Loucy (cell line): ENCODE measurements around the gene FBLN5.
A peak's percentile ranks its signal among the peaks of the same experiment; 100 is the strongest.

Experiments
- H2AFZ ChIP-seq: fragments of 200-600 bp; sonication (generic); 2 replicates; pipeline ENCODE4 v1.6.0; 2016; ENCODE audit warnings: antibody characterized with exemption, mild to moderate bottlenecking, low read length, moderate library complexity
- H3F3A ChIP-seq: fragments of 200-600 bp; 2 replicates; pipeline ENCODE4 v1.6.0; 2016; ENCODE audit warnings: antibody characterized with exemption, low read depth, mild to moderate bottlenecking
- H3K27me3 ChIP-seq: fragments of 200-600 bp; sonication (generic); 2 replicates; pipeline ENCODE4 v1.6.1; 2014; ENCODE audit warnings: low read length, mild to moderate bottlenecking; ENCODE audit not compliant: insufficient read depth, poor library complexity, severe bottlenecking
- H3K36me3 ChIP-seq: fragments of 200-600 bp; sonication (generic); 2 replicates; pipeline ENCODE4 v1.6.1; 2016; ENCODE audit warnings: low read length; ENCODE audit not compliant: insufficient read depth
- H3K4me1 ChIP-seq: fragments of 200-600 bp; sonication (generic); 2 replicates; pipeline ENCODE4 v1.5.1; 2014; ENCODE audit warnings: low read length, mild to moderate bottlenecking; ENCODE audit not compliant: insufficient read depth, poor library complexity, severe bottlenecking
- H3K4me2 ChIP-seq: fragments of 200-600 bp; sonication (generic); 2 replicates; pipeline ENCODE4 v1.6.0; 2014; ENCODE audit warnings: antibody characterized with exemption, low read length, low read depth, mild to moderate bottlenecking; ENCODE audit not compliant: poor library complexity, severe bottlenecking
- H3K4me3 ChIP-seq: fragments of 200-600 bp; sonication (generic); 2 replicates; pipeline ENCODE4 v1.5.1; 2014; ENCODE audit warnings: low read length, mild to moderate bottlenecking, mixed read lengths; ENCODE audit not compliant: poor library complexity, severe bottlenecking
- H3K79me2 ChIP-seq: fragments of 200-600 bp; sonication (generic); 2 replicates; pipeline ENCODE4 v1.6.1; 2014; ENCODE audit warnings: low read length; ENCODE audit not compliant: insufficient read depth
- H3K9ac ChIP-seq: fragments of 200-600 bp; sonication (generic); 2 replicates; pipeline ENCODE4 v1.6.0; 2014; ENCODE audit warnings: mild to moderate bottlenecking, low read depth, low read length, moderate library complexity; ENCODE audit not compliant: poor library complexity, severe bottlenecking
- H3K9me2 ChIP-seq: fragments of 200-600 bp; sonication (generic); replicated peaks from 2 replicates; pipeline ENCODE4 v1.6.1; 2016; ENCODE audit warnings: low read depth, low read length, mixed read lengths
- H3K9me3 ChIP-seq: fragments of 200-600 bp; sonication (generic); 2 replicates; pipeline ENCODE4 v1.6.1; 2014; ENCODE audit warnings: mild to moderate bottlenecking, antibody characterized with exemption, low read length, low read depth; ENCODE audit not compliant: insufficient read depth
- H4K20me1 ChIP-seq: fragments of 200-600 bp; sonication (generic); 2 replicates; pipeline ENCODE4 v1.6.0; 2014; ENCODE audit warnings: antibody characterized with exemption, low read length, mild to moderate bottlenecking; ENCODE audit not compliant: insufficient read depth, poor library complexity, severe bottlenecking
- EZH2phosphoT487 ChIP-seq: fragments of 200-600 bp; IDR thresholded peaks from 2 replicates; pipeline ENCODE4 v1.6.1; 2018; ENCODE audit warnings: antibody characterized with exemption, mild to moderate bottlenecking, moderate library complexity, borderline replicate concordance
- TF ChIP-seq, protein P1 (sequence below): fragments of 200-600 bp; sonication (generic); conservative IDR thresholded peaks from 2 replicates; pipeline ENCODE4 v1.5.1; 2014; ENCODE audit warnings: mild to moderate bottlenecking, antibody characterized with exemption, low read length

FBLN5 gene

DNA sequence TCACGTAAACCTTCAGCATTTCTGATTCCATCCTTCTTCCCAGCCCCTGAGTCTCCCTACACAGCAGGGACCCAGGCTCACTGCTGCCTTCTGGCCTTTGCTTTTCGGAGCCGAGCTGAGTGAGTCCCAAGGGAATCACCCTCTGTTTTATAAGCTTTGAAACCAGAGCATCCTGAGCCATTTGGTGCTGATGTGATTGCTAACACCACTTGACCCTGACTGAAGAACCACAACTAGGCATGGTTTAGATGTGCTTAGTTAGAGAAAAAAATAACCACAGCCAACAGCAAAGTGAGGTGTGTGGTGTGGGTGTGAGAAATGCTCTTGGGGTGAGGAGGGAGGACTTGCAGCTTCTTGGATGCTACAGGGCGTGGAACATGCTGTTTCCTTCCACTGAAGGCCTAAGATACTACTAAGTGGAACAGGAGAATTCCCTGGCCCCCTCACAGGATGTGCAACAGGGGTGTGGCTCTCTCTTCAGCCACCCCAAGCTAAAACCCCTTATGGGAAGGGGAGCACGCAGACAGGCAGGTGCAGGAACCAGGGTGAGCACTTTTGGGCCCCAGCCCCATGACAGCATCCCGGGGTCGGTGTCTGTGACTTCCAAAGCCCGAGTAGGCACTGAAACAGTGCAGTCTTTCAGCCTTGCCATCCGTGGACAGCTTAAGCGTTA, 80.0 kb downstream of the FBLN5 start, which contains the start of gene TC2N:
TSS of gene TC2N (minus strand) at position 221 of the 673 bp plus-strand sequence. CDS start 53,767 bp downstream, outside the sequence.
- 0 out of 2 replicates have a peak within 1 kb of the TSS, but pooled peaks have one; percentile 46 for H2AFZ ChIP-seq
- H3K4me2 ChIP-seq, result peak within 1 kb of the TSS; percentile 76
- H3K4me3 ChIP-seq, result peak within 1 kb of the TSS; percentile 56
- H3F3A ChIP-seq, result peaks cover 14% of the 10 kb centered on the region; the same call in 1 of the 2 replicates
- peak within 1 kb of the TSS; percentile 48 for H3K9ac ChIP-seq
- no peaks in the 10 kb centered on the region for H3K36me3 ChIP-seq
- H3K79me2 ChIP-seq, result no peaks in the 10 kb centered on the region
- H3K27me3 ChIP-seq, result no peaks in the 10 kb centered on the region
- H3K9me2 ChIP-seq, result no peaks in the 10 kb centered on the region
- H3K9me3 ChIP-seq, result no peaks in the 10 kb centered on the region
- no peaks in the 10 kb centered on the region for H4K20me1 ChIP-seq
- peaks cover 82% of the 10 kb centered on the region for H3K4me1 ChIP-seq
- TF ChIP-seq, protein P1, sequence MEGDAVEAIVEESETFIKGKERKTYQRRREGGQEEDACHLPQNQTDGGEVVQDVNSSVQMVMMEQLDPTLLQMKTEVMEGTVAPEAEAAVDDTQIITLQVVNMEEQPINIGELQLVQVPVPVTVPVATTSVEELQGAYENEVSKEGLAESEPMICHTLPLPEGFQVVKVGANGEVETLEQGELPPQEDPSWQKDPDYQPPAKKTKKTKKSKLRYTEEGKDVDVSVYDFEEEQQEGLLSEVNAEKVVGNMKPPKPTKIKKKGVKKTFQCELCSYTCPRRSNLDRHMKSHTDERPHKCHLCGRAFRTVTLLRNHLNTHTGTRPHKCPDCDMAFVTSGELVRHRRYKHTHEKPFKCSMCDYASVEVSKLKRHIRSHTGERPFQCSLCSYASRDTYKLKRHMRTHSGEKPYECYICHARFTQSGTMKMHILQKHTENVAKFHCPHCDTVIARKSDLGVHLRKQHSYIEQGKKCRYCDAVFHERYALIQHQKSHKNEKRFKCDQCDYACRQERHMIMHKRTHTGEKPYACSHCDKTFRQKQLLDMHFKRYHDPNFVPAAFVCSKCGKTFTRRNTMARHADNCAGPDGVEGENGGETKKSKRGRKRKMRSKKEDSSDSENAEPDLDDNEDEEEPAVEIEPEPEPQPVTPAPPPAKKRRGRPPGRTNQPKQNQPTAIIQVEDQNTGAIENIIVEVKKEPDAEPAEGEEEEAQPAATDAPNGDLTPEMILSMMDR, result no peak
- no peak for TF ChIP-seq EZH2phosphoT487

DNA sequence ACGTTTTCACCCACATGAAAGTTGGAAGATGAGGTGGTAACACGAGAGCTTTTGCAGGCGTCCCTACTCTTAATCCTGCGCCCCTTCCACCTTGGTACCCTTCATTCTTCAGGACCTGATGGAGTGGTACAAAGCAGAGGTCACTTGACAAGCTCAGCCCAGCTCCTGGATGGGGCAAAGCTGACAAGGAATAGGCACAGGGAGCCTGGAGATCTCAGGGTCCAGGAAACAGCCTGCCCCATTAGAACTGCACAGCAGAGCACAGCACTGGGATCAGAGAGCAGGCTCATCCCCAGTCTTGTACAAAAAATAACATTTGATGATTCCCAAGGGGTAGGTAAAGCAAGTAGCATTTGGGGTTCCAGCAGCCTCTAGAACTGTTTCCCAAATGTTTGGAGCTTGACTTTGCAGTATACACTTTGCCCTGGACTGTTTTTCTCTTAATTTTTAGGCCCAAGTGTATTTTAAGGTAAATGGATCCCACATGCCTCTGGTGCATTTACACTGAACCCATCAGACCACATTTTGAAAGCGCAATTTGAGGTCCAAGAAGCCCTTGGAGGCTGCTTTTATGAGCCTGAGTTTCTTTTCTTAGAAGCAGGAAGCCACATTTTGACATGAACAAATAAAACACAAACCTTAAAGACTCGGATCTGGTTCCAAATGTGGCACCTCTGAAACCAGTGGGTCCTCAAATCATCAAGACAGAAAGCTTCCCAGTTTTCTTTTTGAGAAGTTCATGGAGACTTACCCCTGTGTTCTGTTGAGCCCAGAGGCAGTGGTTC, 80.8 kb downstream of the FBLN5 start:
- Histone ChIP-seq H3K4me1 (peaks cover 77% of the 10 kb centered on the region), H3K9me3 (no peaks in the 10 kb centered on the region), H3F3A (peaks cover 14% of the 10 kb centered on the region; the same call in 1 of the 2 replicates), H3K79me2 (no peaks in the 10 kb centered on the region), H3K4me3 (peak overlapping the region; percentile 56), H3K27me3 (no peaks in the 10 kb centered on the region), H2AFZ (0 out of 2 replicates have a peak overlapping the region, but pooled peaks have one; percentile 46), H3K9me2 (no peaks in the 10 kb centered on the region), H3K4me2 (peak overlapping the region; percentile 76), H3K36me3 (no peaks in the 10 kb centered on the region), H4K20me1 (no peaks in the 10 kb centered on the region), H3K9ac (peak overlapping the region; percentile 48)
- TF ChIP-seq, protein P1, result no peak
- no peak for TF ChIP-seq EZH2phosphoT487

DNA sequence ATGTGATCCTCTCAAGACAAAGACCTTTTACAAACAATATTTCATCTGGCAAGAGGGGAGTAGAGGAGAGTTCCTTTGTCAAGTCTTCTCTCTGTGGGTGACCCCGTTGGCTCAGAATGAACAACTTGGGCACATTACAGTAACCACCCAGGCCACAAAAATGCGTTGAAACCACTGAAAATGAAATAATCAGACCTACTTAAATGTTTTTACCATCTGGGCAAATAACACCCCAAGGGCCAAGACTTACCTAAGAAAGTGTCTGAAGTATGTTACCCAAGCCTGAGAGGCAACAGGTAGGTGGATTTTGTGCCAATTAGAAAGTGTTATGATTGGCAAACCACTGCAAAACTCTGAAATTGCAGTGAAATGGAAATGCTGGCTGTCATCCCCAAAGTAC, 81.4 kb downstream of the FBLN5 start:
- Histone ChIP-seq H3K4me2 (peak overlapping the region; percentile 76), H3K9ac (peak overlapping the region; percentile 48), H3K4me1 (peaks cover 75% of the 10 kb centered on the region), H3K79me2 (no peaks in the 10 kb centered on the region), H3K9me3 (no peaks in the 10 kb centered on the region), H3K9me2 (no peaks in the 10 kb centered on the region), H3K36me3 (no peaks in the 10 kb centered on the region), H4K20me1 (no peaks in the 10 kb centered on the region), H3K27me3 (no peaks in the 10 kb centered on the region), H3F3A (peaks cover 14% of the 10 kb centered on the region; the same call in 1 of the 2 replicates), H3K4me3 (peak overlapping the region; percentile 56), H2AFZ (peak overlapping the region; percentile 46; the same call in 1 of the 2 replicates)
- TF ChIP-seq, protein P1, result no peak
- TF ChIP-seq EZH2phosphoT487, result no peak
